GM23248 (cell line): ENCODE measurements around the gene U2AF1. TPM values are rescaled to one million over a fixed set of nuclear protein-coding genes. Genes with fewer than 3 reads are reported as not detected.
"Not testable (repeated sequence)": the region's sequence is repeated elsewhere in the genome, so short reads cannot be mapped to it uniquely, and the experiment has no call there.

Source experiments
- DNase-seq: peaks from one replicate; pipeline ENCODE4 v3.0.0-alpha.2; 2015
- H2AFZ ChIP-seq: fragments of 200-600 bp; sonication (generic); 2 replicates; pipeline ENCODE4 v1.6.1; 2016; ENCODE audit warnings: antibody characterized with exemption
- H3F3A ChIP-seq: fragments of 200-600 bp; sonication (generic); 2 replicates; pipeline ENCODE4 v1.6.1; 2016; ENCODE audit warnings: mild to moderate bottlenecking, antibody characterized with exemption, mixed run types; ENCODE audit not compliant: insufficient read depth
- H3K27ac ChIP-seq: fragments of 200-600 bp; sonication (generic); 2 replicates; pipeline ENCODE4 v1.5.1; 2016; ENCODE audit warnings: mild to moderate bottlenecking
- H3K27me3 ChIP-seq: fragments of 200-600 bp; sonication (generic); replicated peaks from 2 replicates; pipeline ENCODE4 v1.6.1; 2016; ENCODE audit warnings: mild to moderate bottlenecking; ENCODE audit not compliant: insufficient read depth
- H3K36me3 ChIP-seq: fragments of 200-600 bp; sonication (generic); 2 replicates; pipeline ENCODE4 v1.6.1; 2016; ENCODE audit warnings: low read depth, mild to moderate bottlenecking
- H3K4me1 ChIP-seq: fragments of 200-600 bp; sonication (generic); 2 replicates; pipeline ENCODE4 v1.6.1; 2016; ENCODE audit warnings: mild to moderate bottlenecking; ENCODE audit not compliant: insufficient read depth
- H3K4me2 ChIP-seq: fragments of 200-600 bp; sonication (generic); one replicate; pipeline ENCODE4 v1.6.1; 2016; ENCODE audit warnings: mild to moderate bottlenecking; ENCODE audit not compliant: unreplicated experiment
- H3K4me3 ChIP-seq: fragments of 200-600 bp; sonication (generic); 2 replicates; pipeline ENCODE4 v1.5.1; 2016; ENCODE audit warnings: mild to moderate bottlenecking
- H3K79me2 ChIP-seq: fragments of 200-600 bp; sonication (generic); 2 replicates; pipeline ENCODE4 v1.6.1; 2016; ENCODE audit warnings: mild to moderate bottlenecking; ENCODE audit not compliant: insufficient read depth
- H3K9ac ChIP-seq: fragments of 200-600 bp; sonication (generic); 2 replicates; pipeline ENCODE4 v1.6.1; 2016; ENCODE audit warnings: mild to moderate bottlenecking
- H3K9me2 ChIP-seq: fragments of 200-600 bp; sonication (generic); 2 replicates; pipeline ENCODE4 v1.6.1; 2016; ENCODE audit warnings: mixed run types, mild to moderate bottlenecking, moderate library complexity; ENCODE audit not compliant: insufficient read depth
- H3K9me3 ChIP-seq: fragments of 200-600 bp; sonication (generic); one replicate; pipeline ENCODE4 v1.6.1; 2017; ENCODE audit warnings: low read depth
- H4K20me1 ChIP-seq: fragments of 200-600 bp; sonication (generic); 2 replicates; pipeline ENCODE4 v1.6.0; 2016; ENCODE audit not compliant: insufficient read depth
- WGBS, 2 experiments: methylation state at CpG; one replicate each; pipeline ENCODE4 v1.1.6; 2015 to 2017; ENCODE audit warnings: low lambda C conversion rate in 2 of 2, low coverage in 1 of 2; ENCODE audit errors: missing lambda C conversion rate in 2 of 2; 5-methylcytosine and 5-hydroxymethylcytosine counted together
- in situ Hi-C: fragments of 300-500 bp; cut with MboI; formaldehyde crosslinking; loops from 2 replicates; pipeline ENCODE4 v1.15.0; 2020
- polyA plus RNA-seq: library from polyadenylated mRNA; unstranded; fragments of >200 nt; fragmentation: Nextera tagmentation; extraction: Ambion mirVana; gene quantifications from 2 replicates; pipeline ENCODE4 v1.2.1, GENCODE V29; 2016
- total RNA-seq: library from RNA; depleted of rRNA; stranded (reverse); fragments of >200 nt; shearing (Covaris generic); gene quantifications from 2 replicates; pipeline ENCODE4 v1.2.3, GENCODE V29; 2014

The U2AF1 gene
- total and polyA plus RNA-seq, 2 experiments from 2014 or later: 12.3 to 90.5 TPM

- in situ Hi-C loops: not testable (repeated sequence)
Measured at GRCh38 chr21:43076643-43077042, 30.7 kb downstream of the U2AF1 start.

GRCh38 chr21:43076023-43076637 is 31.2 kb downstream of the U2AF1 start:
- H3K9ac ChIP-seq, H3K9me3 ChIP-seq, H3K27ac ChIP-seq, H3K4me2 ChIP-seq, DNase-seq, H3K4me1 ChIP-seq, H3K79me2 ChIP-seq, H3K9me2 ChIP-seq, in situ Hi-C loops, H3K27me3 ChIP-seq, H2AFZ ChIP-seq, H3K4me3 ChIP-seq, H3K36me3 ChIP-seq, H3F3A ChIP-seq, H4K20me1 ChIP-seq: not testable (repeated sequence)
- no CpG with 5 or more reads among the region's 77 CpGs for WGBS, 2 experiments

More at GRCh38 chr21:43076643-43077042, 30.7 kb downstream of the U2AF1 start:
- H3K36me3 ChIP-seq, H3K9ac ChIP-seq, H3K9me3 ChIP-seq, H2AFZ ChIP-seq, H3K4me3 ChIP-seq, H3K4me1 ChIP-seq, DNase-seq, H4K20me1 ChIP-seq, H3K9me2 ChIP-seq, H3K27ac ChIP-seq, H3F3A ChIP-seq, H3K27me3 ChIP-seq, H3K79me2 ChIP-seq, H3K4me2 ChIP-seq: not testable (repeated sequence)
- WGBS, 2 experiments: 10 to 27% methylated on average over 2 to 6 of the region's 28 CpGs

GRCh38 chr21:43075170-43076022 is 32.0 kb downstream of the U2AF1 start, which contains the start of gene CBS:
Gene CBS, minus strand, starts transcription at chr21:43075835. Its CDS starts 3,642 bp downstream, at chr21:43072193.
- H3K27me3 ChIP-seq, H3K9ac ChIP-seq, DNase-seq, H4K20me1 ChIP-seq, H3K36me3 ChIP-seq, in situ Hi-C loops, H3K4me2 ChIP-seq, H3K9me2 ChIP-seq, H2AFZ ChIP-seq, H3K4me1 ChIP-seq, H3K9me3 ChIP-seq, H3F3A ChIP-seq, H3K27ac ChIP-seq, H3K79me2 ChIP-seq, H3K4me3 ChIP-seq: not testable (repeated sequence)
- no CpG with 5 or more reads among the region's 84 CpGs for WGBS, 2 experiments

GRCh38 chr21:43074401-43075169 is 32.8 kb downstream of the U2AF1 start:
- H2AFZ ChIP-seq, H3K27me3 ChIP-seq, H3K9ac ChIP-seq, in situ Hi-C loops, H3F3A ChIP-seq, H3K9me2 ChIP-seq, H3K4me2 ChIP-seq, H4K20me1 ChIP-seq, H3K4me3 ChIP-seq, H3K27ac ChIP-seq, H3K4me1 ChIP-seq, DNase-seq, H3K79me2 ChIP-seq, H3K9me3 ChIP-seq, H3K36me3 ChIP-seq: not testable (repeated sequence)
- WGBS, 2 experiments: no CpG with 5 or more reads among the region's 74 CpGs

GRCh38 chr21:43072742-43073141 is 34.6 kb downstream of the U2AF1 start:
- H4K20me1 ChIP-seq, H3K9ac ChIP-seq, H3K79me2 ChIP-seq, H3K4me2 ChIP-seq, H3K36me3 ChIP-seq, H3K27ac ChIP-seq, H3K9me3 ChIP-seq, H3F3A ChIP-seq, in situ Hi-C loops, H3K4me1 ChIP-seq, H3K4me3 ChIP-seq, H3K9me2 ChIP-seq, H3K27me3 ChIP-seq, H2AFZ ChIP-seq, DNase-seq: not testable (repeated sequence)
- no CpG with 5 or more reads among the region's 11 CpGs for WGBS, 2 experiments

GRCh38 chr21:43069682-43070081 is 37.7 kb downstream of the U2AF1 start:
- H3K4me2 ChIP-seq, H3K27ac ChIP-seq, H3K4me3 ChIP-seq, H3K9me3 ChIP-seq, in situ Hi-C loops, H3F3A ChIP-seq, H2AFZ ChIP-seq, H3K27me3 ChIP-seq, H3K79me2 ChIP-seq, H3K9ac ChIP-seq, H3K4me1 ChIP-seq, H3K9me2 ChIP-seq, DNase-seq, H4K20me1 ChIP-seq, H3K36me3 ChIP-seq: not testable (repeated sequence)
- WGBS, 2 experiments: no CpG with 5 or more reads among the region's 10 CpGs

- in situ Hi-C loops, H3K9me2 ChIP-seq, H2AFZ ChIP-seq, H4K20me1 ChIP-seq, H3K9ac ChIP-seq, H3K27me3 ChIP-seq, H3F3A ChIP-seq, H3K4me2 ChIP-seq, H3K4me1 ChIP-seq, H3K9me3 ChIP-seq, H3K79me2 ChIP-seq, H3K36me3 ChIP-seq, H3K4me3 ChIP-seq, H3K27ac ChIP-seq, DNase-seq: not testable (repeated sequence)
- WGBS, 2 experiments: 90 to 92% methylated on average over 3 to 5 of the region's 12 CpGs
Measured at GRCh38 chr21:43068065-43068464, 39.3 kb downstream of the U2AF1 start.
